ENCODE results near the gene RPS15A. TPM values are rescaled to one million over a fixed set of nuclear protein-coding genes. Genes with fewer than 3 reads are reported as not detected.

The RPS15A gene
- total and polyA plus RNA-seq, 2 of the 8 experiments (the other 6 are each of a cell fraction or from before 2014, with no cell fraction given) = 1,784 to 5,666 TPM

DNA sequence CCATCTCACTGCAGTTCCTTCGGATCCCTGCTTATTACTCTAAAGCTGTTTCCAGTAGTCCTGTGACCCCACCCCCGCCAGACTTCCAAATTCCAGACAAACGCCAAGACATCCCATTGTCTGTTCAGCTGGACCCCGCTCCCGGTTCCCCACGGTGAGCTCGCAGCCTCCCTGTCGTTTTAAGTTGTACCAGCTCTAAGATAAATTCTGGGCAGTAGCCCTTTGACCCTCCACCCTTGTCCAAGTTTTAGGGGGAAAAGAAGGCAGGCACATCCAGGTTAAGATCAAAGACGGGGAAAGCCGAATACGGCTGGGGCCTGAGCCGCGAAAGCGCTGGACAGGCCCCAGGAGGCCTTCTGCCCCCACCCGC, 10.6 kb upstream of the RPS15A start (continued):
- no peak for TF ChIP-seq POLR2AphosphoS5 (IDR thresholded peaks at IDR 0.05; ENCODE audit: low read depth, low read length)
- no peak for TF ChIP-seq NRF1 (IDR thresholded peaks at IDR 0.05; ENCODE audit: low read depth, low read length)
- no peak for TF ChIP-seq CBX5 (IDR thresholded peaks at IDR 0.05; ENCODE audit: low read depth, low read length)
- TF ChIP-seq, protein P1, sequence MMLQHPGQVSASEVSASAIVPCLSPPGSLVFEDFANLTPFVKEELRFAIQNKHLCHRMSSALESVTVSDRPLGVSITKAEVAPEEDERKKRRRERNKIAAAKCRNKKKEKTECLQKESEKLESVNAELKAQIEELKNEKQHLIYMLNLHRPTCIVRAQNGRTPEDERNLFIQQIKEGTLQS (IDR thresholded peaks at IDR 0.05; ENCODE audit: insufficient read depth, low read depth, low read length) = no peak
